WTC11 (cell line): ENCODE results near the gene CYP27B1. TPM values are rescaled to one million over a fixed set of nuclear protein-coding genes. Genes with fewer than 3 reads are reported as not detected.
A peak's percentile ranks its signal among the peaks of the same experiment; 100 is the strongest.

ENCODE experiments used
- ATAC-seq: fragments of 200-7000 bp; cut with Tn5 transposase; 2 replicates; pipeline ENCODE4 v1.10.0; 2021; ENCODE audit warnings: mild to moderate bottlenecking, moderate library complexity
- CTCF ChIA-PET: fragments of 300-600 bp; sonication (Branson Sonifier 250); formaldehyde crosslinking; loops from one replicate; lab custom pipeline; 2021; ENCODE audit warnings: antibody characterized with exemption; lab: Charles Lee
- POLR2A ChIA-PET: fragments of 350-600 bp; sonication (Branson Sonifier 250); formaldehyde crosslinking; loops from one replicate; lab custom pipeline; 2021; ENCODE audit warnings: antibody characterized with exemption; lab: Charles Lee
- DNase-seq: peaks from one replicate; pipeline ENCODE4 v3.0.0; 2021; ENCODE audit warnings: low spot score
- H3K27ac Mint-ChIP-seq: 2 replicates; pipeline ENCODE4 v1.8.0; 2021; ENCODE audit warnings: mixed read lengths
- H3K27me3 Mint-ChIP-seq: 2 replicates; pipeline ENCODE4 v1.8.0; 2021; ENCODE audit warnings: low read depth, mild to moderate bottlenecking, moderate library complexity, mixed read lengths
- H3K36me3 Mint-ChIP-seq: 2 replicates; pipeline ENCODE4 v1.8.0; 2021; ENCODE audit warnings: mixed read lengths
- H3K4me1 Mint-ChIP-seq: 2 replicates; pipeline ENCODE4 v1.8.0; 2022; ENCODE audit warnings: mixed read lengths
- H3K4me3 Mint-ChIP-seq: 2 replicates; pipeline ENCODE4 v1.8.0; 2021; ENCODE audit warnings: mild to moderate bottlenecking, moderate library complexity, mixed read lengths
- H3K9me3 Mint-ChIP-seq: 2 replicates; pipeline ENCODE4 v1.8.0; 2021; ENCODE audit warnings: mixed read lengths
- AR ChIP-seq: fragments of 250-450 bp; sonication (Bioruptor Pico); IDR thresholded peaks from 2 replicates; pipeline ENCODE4 v1.9.0; 2021; ENCODE audit warnings: mild to moderate bottlenecking
- ARID4B ChIP-seq: sonication (generic); formaldehyde crosslinking; IDR thresholded peaks from 2 replicates; pipeline ENCODE4 v1.8.0; 2023; ENCODE audit warnings: missing genetic modification reagents, mild to moderate bottlenecking, borderline replicate concordance
- ATF3 ChIP-seq: sonication (generic); formaldehyde crosslinking; conservative IDR thresholded peaks from 2 replicates; pipeline ENCODE4 v1.8.1; 2022; ENCODE audit warnings: mild to moderate bottlenecking, missing genetic modification reagents
- ATF6 ChIP-seq: sonication (generic); formaldehyde crosslinking; IDR thresholded peaks from 2 replicates; pipeline ENCODE4 v1.8.1; 2023; ENCODE audit warnings: mild to moderate bottlenecking, missing genetic modification reagents
- CREM ChIP-seq: sonication (generic); formaldehyde crosslinking; IDR thresholded peaks from 2 replicates; pipeline ENCODE4 v1.8.1; 2022; ENCODE audit warnings: mild to moderate bottlenecking, missing genetic modification reagents, moderate library complexity
- FOXK1 ChIP-seq: sonication (generic); formaldehyde crosslinking; IDR thresholded peaks from 2 replicates; pipeline ENCODE4 v1.8.0; 2022; ENCODE audit warnings: mild to moderate bottlenecking, moderate library complexity, missing genetic modification reagents
- FOXP1 ChIP-seq: sonication (generic); formaldehyde crosslinking; IDR thresholded peaks from 2 replicates; pipeline ENCODE4 v1.8.0; 2022; ENCODE audit warnings: missing genetic modification reagents, mild to moderate bottlenecking, moderate library complexity, borderline replicate concordance
- GABPB1 ChIP-seq: sonication (generic); formaldehyde crosslinking; IDR thresholded peaks from 2 replicates; pipeline ENCODE4 v1.8.1; 2023; ENCODE audit warnings: mild to moderate bottlenecking, missing genetic modification reagents
- GRHL2 ChIP-seq: fragments of 250-450 bp; sonication (Bioruptor Pico); IDR thresholded peaks from 2 replicates; pipeline ENCODE4 v1.8.0; 2022; ENCODE audit warnings: mild to moderate bottlenecking, moderate library complexity; ENCODE audit not compliant: insufficient replicate concordance, severe bottlenecking
- GTF2I ChIP-seq: fragments of 250-450 bp; sonication (Bioruptor Pico); conservative IDR thresholded peaks from 2 replicates; pipeline ENCODE4 v1.4.0; 2021; ENCODE audit warnings: mild to moderate bottlenecking
- HMGXB4 ChIP-seq: sonication (generic); formaldehyde crosslinking; IDR thresholded peaks from 2 replicates; pipeline ENCODE4 v1.8.1; 2023; ENCODE audit warnings: mild to moderate bottlenecking, moderate library complexity, missing genetic modification reagents
- IRF2 ChIP-seq: sonication (generic); formaldehyde crosslinking; IDR thresholded peaks from 2 replicates; pipeline ENCODE4 v1.8.0; 2022; ENCODE audit warnings: low read depth, missing genetic modification reagents, borderline replicate concordance
- JUN ChIP-seq: sonication (generic); formaldehyde crosslinking; IDR thresholded peaks from 2 replicates; pipeline ENCODE4 v1.8.0; 2023; ENCODE audit warnings: mild to moderate bottlenecking, missing genetic modification reagents
- MYBL2 ChIP-seq: sonication (generic); formaldehyde crosslinking; IDR thresholded peaks from 2 replicates; pipeline ENCODE4 v1.8.1; 2023; ENCODE audit warnings: mild to moderate bottlenecking, moderate library complexity, missing genetic modification reagents
- NFE2L1 ChIP-seq: sonication (generic); formaldehyde crosslinking; IDR thresholded peaks from 2 replicates; pipeline ENCODE4 v1.8.1; 2023; ENCODE audit warnings: missing genetic modification reagents
- NR3C1 ChIP-seq: sonication (generic); formaldehyde crosslinking; conservative IDR thresholded peaks from 2 replicates; pipeline ENCODE4 v1.8.1; 2023; ENCODE audit warnings: low read depth, mild to moderate bottlenecking, missing genetic modification reagents
- PRDM15 ChIP-seq: sonication (generic); formaldehyde crosslinking; IDR thresholded peaks from 2 replicates; pipeline ENCODE4 v1.8.0; 2022; ENCODE audit warnings: missing genetic modification reagents
- SOX15 ChIP-seq: fragments of 250-450 bp; sonication (Bioruptor Pico); IDR thresholded peaks from 2 replicates; pipeline ENCODE4 v1.9.0; 2021; ENCODE audit warnings: mild to moderate bottlenecking
- USF1 ChIP-seq: sonication (generic); formaldehyde crosslinking; IDR thresholded peaks from 2 replicates; pipeline ENCODE4 v1.8.0; 2022; ENCODE audit warnings: mild to moderate bottlenecking, missing genetic modification reagents
- ZNF416 ChIP-seq: fragments of 250-450 bp; sonication (Bioruptor Pico); IDR thresholded peaks from 2 replicates; pipeline ENCODE4 v1.9.0; 2021; ENCODE audit warnings: mild to moderate bottlenecking, inconsistent platforms
- total RNA-seq: library from RNA; stranded (reverse); gene quantifications from 3 replicates; pipeline ENCODE4 v1.2.3, GENCODE V29; 2021

The CYP27B1 gene
- total RNA-seq, 1 experiment from 2014 or later = 2.1 TPM

- DNase-seq (peak; percentile 96), ATAC-seq (peak; percentile 91)
- H3K36me3 Mint-ChIP-seq = peaks cover 28% of the 10 kb centered on the region
- peak within 1 kb of the TSS; percentile 100 for H3K4me3 Mint-ChIP-seq
- CTCF ChIA-PET = interaction anchor here (0.6 to 2.8 kb wide), 17 partner anchors 11 to 200 kb away, joined by 3 to 17 read pairs (median 4); partner anchors contain the start of genes CYP27B1, EEF1AKMT3 and METTL1
- no peaks in the 10 kb centered on the region for H3K27me3 Mint-ChIP-seq
- peaks cover 4% of the 10 kb centered on the region; the same call in 1 of the 2 replicates for H3K4me1 Mint-ChIP-seq
- peak within 1 kb of the TSS; percentile 97 for H3K27ac Mint-ChIP-seq
- POLR2A ChIA-PET = interaction anchor here (0.7 to 1.0 kb wide), 3 partner anchors 16 to 54 kb away, joined by 3 to 4 read pairs (median 4); partner anchors contain the start of gene CYP27B1
- H3K9me3 Mint-ChIP-seq = no peaks in the 10 kb centered on the region
- TF ChIP-seq GABPB1 (peak; percentile 90), ATF3 (CRISPR knock-in tag) (peak; percentile 80; the same call in 1 of the 2 replicates), MYBL2 (CRISPR knock-in tag) (peak; percentile 72; the same call in 1 of the 2 replicates), ZNF416 (CRISPR knock-in tag) (no peak), USF1 (CRISPR knock-in tag) (peak; percentile 41; the same call in 1 of the 2 replicates), JUN (CRISPR knock-in tag) (peak; percentile 55; the same call in 1 of the 2 replicates), FOXK1 (CRISPR knock-in tag) (peak; percentile 100), CREM (CRISPR knock-in tag) (peak; percentile 88; the same call in 1 of the 2 replicates), PRDM15 (CRISPR knock-in tag) (0 out of 2 replicates have a peak, but pooled peaks have one; percentile 26), ATF6 (CRISPR knock-in tag) (no peak), SOX15 (CRISPR knock-in tag) (no peak), HMGXB4 (CRISPR knock-in tag) (peak; percentile 63; the same call in 1 of the 2 replicates), FOXP1 (CRISPR knock-in tag) (peak; percentile 81), GRHL2 (CRISPR knock-in tag) (no peak), GTF2I (CRISPR knock-in tag) (no peak), IRF2 (CRISPR knock-in tag) (no peak), ARID4B (CRISPR knock-in tag) (peak; percentile 80), NFE2L1 (CRISPR knock-in tag) (peak; percentile 76), NR3C1 (CRISPR knock-in tag) (no peak), AR (CRISPR knock-in tag) (no peak)
Measured at GRCh38 chr12:57782608-57783465, 16.0 kb upstream of the CYP27B1 start, which contains the start of gene TSFM. Gene TSFM (plus strand): TSS chr12:57782787. CDS start chr12:57782802, 15 bp downstream.
